Measurements from ENCODE around the gene COL4A5. TPM values are rescaled to one million over a fixed set of nuclear protein-coding genes. Genes with fewer than 3 reads are reported as not detected.

Gene COL4A5
- total and polyA plus RNA-seq, 8 donors, result 5.5 to 160 (median 48.5) TPM

DNA sequence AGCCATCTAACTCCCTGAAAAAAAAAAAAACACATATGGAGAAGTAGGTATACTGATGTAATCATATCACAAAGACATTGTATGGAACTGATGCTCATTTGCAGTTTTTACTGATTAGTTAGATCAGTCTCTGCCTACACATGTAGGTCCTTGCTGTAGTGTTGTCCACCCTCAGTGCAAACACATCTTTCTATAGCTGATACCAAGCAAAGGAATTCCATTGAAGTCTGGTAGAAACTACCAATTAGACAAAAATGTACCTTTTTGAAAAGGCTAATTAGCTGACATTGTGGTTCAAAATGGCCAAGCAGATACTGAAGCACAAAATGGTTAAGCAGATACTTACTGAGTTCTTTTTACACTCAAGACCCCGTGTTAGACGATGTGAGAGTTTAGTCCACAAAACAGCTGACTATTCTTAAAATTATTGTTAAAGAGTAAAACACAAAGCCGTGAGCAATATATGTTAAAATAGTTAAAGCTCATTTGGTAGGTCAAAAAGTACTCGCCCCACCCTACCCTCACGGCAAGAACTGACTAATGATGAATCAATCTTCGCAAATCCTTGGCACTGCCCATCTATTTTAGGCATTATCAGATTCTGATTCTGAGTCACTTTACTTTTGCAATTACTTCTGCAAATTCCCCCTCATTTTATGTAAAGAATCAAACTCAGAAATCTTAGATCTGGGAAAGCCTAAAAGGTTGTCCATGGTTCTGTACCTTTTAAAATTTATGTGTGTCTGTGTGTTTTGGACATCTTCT, 41.8 kb upstream of the COL4A5 start:
- H3K4me1 ChIP-seq, result no peaks in the 10 kb centered on the region
- no peaks in the 10 kb centered on the region for H3K36me3 ChIP-seq
- 67 to 89% (median 77%) methylated on average over 6 of the region's 6 CpGs for WGBS, 5 donors
- H3K4me3 ChIP-seq, result no peak overlapping the region
- H3K27ac ChIP-seq, result no peak overlapping the region
- H3K27me3 ChIP-seq, result no peaks in the 10 kb centered on the region
- no peak for DNase-seq
- intact Hi-C loops (cut with DNase I; ENCODE audit: low total_unique reads), result no loop called here
- no peaks in the 10 kb centered on the region for H3K9me3 ChIP-seq
- TF ChIP-seq, protein P1, sequence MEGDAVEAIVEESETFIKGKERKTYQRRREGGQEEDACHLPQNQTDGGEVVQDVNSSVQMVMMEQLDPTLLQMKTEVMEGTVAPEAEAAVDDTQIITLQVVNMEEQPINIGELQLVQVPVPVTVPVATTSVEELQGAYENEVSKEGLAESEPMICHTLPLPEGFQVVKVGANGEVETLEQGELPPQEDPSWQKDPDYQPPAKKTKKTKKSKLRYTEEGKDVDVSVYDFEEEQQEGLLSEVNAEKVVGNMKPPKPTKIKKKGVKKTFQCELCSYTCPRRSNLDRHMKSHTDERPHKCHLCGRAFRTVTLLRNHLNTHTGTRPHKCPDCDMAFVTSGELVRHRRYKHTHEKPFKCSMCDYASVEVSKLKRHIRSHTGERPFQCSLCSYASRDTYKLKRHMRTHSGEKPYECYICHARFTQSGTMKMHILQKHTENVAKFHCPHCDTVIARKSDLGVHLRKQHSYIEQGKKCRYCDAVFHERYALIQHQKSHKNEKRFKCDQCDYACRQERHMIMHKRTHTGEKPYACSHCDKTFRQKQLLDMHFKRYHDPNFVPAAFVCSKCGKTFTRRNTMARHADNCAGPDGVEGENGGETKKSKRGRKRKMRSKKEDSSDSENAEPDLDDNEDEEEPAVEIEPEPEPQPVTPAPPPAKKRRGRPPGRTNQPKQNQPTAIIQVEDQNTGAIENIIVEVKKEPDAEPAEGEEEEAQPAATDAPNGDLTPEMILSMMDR (IDR thresholded peaks at IDR 0.05), result no peak
- no peak for TF ChIP-seq EP300 (IDR thresholded peaks at IDR 0.05)
- no peak for TF ChIP-seq POLR2A (IDR thresholded peaks at IDR 0.05)
- TF ChIP-seq POLR2AphosphoS5 (IDR thresholded peaks at IDR 0.05), result no peak

DNA sequence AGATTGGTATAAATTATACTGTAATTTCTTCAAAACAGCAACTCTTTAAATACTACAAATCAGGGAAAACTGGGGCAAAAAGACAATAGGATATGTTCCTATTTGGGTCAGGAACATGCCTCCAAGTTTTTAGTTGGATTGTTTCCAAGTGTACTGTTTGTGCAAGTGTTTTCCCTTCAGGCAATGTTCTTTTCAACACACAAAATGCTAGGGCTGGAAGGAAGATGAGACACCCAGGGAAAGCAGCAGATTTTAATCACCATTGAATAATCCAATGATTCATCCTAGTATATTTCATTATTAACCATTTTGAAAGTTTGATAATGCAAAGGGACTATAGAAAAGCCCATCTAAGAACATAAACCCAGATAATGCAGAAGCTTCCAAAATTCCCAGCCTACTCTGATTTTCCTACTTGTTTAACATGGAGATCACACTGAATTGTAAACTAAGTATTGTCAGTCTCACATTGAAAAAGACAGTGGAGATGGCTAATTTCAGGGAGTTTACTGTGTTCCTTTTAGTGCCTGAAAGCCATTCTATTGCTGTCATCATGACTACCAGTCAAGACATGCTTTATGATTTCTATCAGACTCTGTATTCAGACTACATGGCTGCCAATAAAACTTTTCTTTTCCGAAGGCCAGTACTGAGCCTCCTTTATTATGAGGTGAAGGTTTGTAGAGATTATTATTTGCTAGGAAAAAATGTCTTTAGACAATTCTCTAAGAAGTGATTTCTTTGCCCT, 40.0 kb upstream of the COL4A5 start:
- Histone ChIP-seq H3K27ac (no peak overlapping the region), H3K9me3 (no peaks in the 10 kb centered on the region), H3K4me3 (no peak overlapping the region), H3K27me3 (no peaks in the 10 kb centered on the region), H3K36me3 (no peaks in the 10 kb centered on the region), H3K4me1 (no peaks in the 10 kb centered on the region)
- no peak for DNase-seq
- intact Hi-C loops (cut with DNase I; ENCODE audit: low total_unique reads), result no loop called here
- TF ChIP-seq POLR2A (IDR thresholded peaks at IDR 0.05) (no peak), EP300 (IDR thresholded peaks at IDR 0.05) (no peak), POLR2AphosphoS5 (IDR thresholded peaks at IDR 0.05) (no peak)
- TF ChIP-seq, protein P1 (IDR thresholded peaks at IDR 0.05), result no peak
- WGBS, 5 donors, result 43 to 75% (median 70%) methylated on average over 1 of the region's 1 CpG

DNA sequence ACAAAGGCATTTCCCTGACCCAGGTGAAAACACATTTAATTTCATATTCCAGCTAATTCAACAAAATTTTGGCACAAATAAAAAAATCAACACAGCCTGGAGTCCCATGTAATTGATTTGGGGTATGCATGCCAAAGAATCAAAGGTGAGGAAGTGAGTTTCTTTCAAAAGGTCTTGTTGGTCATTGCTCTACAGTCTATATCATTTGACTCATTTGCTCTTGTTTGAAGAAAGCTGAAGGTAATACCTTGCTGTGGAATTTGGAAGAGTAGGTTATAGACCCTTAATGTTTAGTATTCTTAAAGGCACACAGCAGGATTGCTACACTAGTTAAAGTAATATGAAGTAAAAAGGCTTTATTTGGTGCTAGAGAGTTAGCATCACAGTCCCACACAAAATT, 26.9 kb upstream of the COL4A5 start:
- Histone ChIP-seq H3K9me3 (no peaks in the 10 kb centered on the region), H3K27ac (no peak overlapping the region), H3K4me1 (no peaks in the 10 kb centered on the region), H3K4me3 (no peak overlapping the region), H3K27me3 (peaks cover 0 to 3% (median 0%) of the 10 kb centered on the region in 3 donors), H3K36me3 (no peaks in the 10 kb centered on the region)
- intact Hi-C loops (cut with DNase I; ENCODE audit: low total_unique reads), result no loop called here
- no peak for TF ChIP-seq POLR2AphosphoS5 (IDR thresholded peaks at IDR 0.05)
- TF ChIP-seq, protein P1 (IDR thresholded peaks at IDR 0.05), result no peak
- no peak for TF ChIP-seq POLR2A (IDR thresholded peaks at IDR 0.05)
- TF ChIP-seq EP300 (IDR thresholded peaks at IDR 0.05), result no peak
- no peak for DNase-seq

DNA sequence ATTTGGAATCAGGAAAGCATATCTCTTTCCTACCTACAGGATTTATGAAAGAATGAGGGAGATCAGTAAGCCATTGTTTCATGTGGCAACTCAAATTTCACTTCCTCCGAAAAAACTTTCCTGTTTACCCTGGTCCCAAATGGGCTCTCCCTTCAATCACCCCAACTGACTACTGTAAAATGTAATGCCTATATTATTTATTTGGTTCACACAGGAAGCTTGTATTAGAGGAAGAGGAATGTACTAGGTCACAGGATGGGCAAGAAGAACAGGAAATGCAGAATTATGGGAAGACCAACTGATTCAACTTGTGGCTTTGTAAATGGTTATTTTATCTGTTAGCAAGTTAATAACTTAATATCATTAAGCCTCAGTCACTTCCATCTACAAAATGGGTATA, 24.5 kb upstream of the COL4A5 start:
- Histone ChIP-seq H3K9me3 (no peaks in the 10 kb centered on the region), H3K4me1 (no peaks in the 10 kb centered on the region), H3K36me3 (no peaks in the 10 kb centered on the region), H3K27ac (no peak overlapping the region), H3K4me3 (no peak overlapping the region), H3K27me3 (peaks cover 0 to 3% (median 0%) of the 10 kb centered on the region in 3 donors)
- TF ChIP-seq POLR2AphosphoS5 (IDR thresholded peaks at IDR 0.05) (no peak), EP300 (IDR thresholded peaks at IDR 0.05) (no peak), POLR2A (IDR thresholded peaks at IDR 0.05) (no peak)
- TF ChIP-seq, protein P1 (IDR thresholded peaks at IDR 0.05), result no peak
- intact Hi-C loops (cut with DNase I; ENCODE audit: low total_unique reads), result no loop called here
- WGBS, 5 donors, result 60 to 78% (median 69%) methylated on average over 1 of the region's 1 CpG
- no peak for DNase-seq

Measured in stomach (tissue), 9 donors.